ENCODE results near the gene KDM4F.

GRCh38 chr11:95066716-95067038 lies 17.5 kb downstream of the KDM4F start, which contains the start of gene SRSF8:
- no peak for TF ChIP-seq POLR2A (IDR thresholded peaks at IDR 0.05)
- TF ChIP-seq, protein P1, sequence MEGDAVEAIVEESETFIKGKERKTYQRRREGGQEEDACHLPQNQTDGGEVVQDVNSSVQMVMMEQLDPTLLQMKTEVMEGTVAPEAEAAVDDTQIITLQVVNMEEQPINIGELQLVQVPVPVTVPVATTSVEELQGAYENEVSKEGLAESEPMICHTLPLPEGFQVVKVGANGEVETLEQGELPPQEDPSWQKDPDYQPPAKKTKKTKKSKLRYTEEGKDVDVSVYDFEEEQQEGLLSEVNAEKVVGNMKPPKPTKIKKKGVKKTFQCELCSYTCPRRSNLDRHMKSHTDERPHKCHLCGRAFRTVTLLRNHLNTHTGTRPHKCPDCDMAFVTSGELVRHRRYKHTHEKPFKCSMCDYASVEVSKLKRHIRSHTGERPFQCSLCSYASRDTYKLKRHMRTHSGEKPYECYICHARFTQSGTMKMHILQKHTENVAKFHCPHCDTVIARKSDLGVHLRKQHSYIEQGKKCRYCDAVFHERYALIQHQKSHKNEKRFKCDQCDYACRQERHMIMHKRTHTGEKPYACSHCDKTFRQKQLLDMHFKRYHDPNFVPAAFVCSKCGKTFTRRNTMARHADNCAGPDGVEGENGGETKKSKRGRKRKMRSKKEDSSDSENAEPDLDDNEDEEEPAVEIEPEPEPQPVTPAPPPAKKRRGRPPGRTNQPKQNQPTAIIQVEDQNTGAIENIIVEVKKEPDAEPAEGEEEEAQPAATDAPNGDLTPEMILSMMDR (IDR thresholded peaks at IDR 0.05) = no peak
